ENCODE measurements around the gene FUOM.

FUOM gene

DNA sequence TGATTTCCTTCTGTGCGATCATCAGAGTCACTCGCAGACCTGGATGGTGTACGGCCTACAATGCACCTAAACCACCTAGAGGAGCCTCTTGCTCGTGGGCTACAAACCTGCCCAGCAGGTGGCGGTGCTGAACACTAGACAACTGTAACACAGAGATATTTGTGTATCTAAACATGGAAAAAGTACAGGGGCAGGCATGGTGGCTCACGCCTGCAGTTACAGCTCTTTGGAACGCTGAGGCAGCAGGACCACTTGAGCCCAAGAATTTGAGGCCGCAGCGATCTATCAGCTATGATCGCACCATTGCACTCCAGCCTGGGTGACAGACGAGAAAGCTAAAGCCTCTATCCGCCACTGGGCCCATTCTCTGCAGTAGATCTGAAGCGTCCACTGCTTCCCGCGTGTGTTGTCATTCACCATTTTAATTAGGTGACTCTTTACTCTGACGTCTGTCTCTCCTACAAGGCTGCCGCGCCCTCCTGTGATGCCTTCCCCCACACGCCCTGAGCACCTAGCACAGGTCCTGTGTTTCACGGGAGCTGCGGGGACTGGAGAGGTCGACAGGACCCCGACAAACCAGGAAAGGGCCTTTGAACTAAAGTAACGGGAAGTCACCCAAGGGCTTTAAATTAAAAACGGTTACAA is 49.9 kb downstream of the FUOM start:
- no peaks in the 10 kb centered on the region for H3K27me3 ChIP-seq (ENCODE audit: insufficient read depth, insufficient read length)
- H3K9me3 ChIP-seq (ENCODE audit: insufficient read depth, low read length) = no peaks in the 10 kb centered on the region
- H3K36me3 ChIP-seq (ENCODE audit: insufficient read depth, insufficient read length, low read length) = peaks cover 52% of the 10 kb centered on the region
- TF ChIP-seq YY1 (IDR thresholded peaks at IDR 0.05; ENCODE audit: insufficient read depth, insufficient read length) (no peak), ZNF274 (IDR thresholded peaks at IDR 0.05; ENCODE audit: low read depth, low read length) (no peak), SUZ12 (IDR thresholded peaks at IDR 0.05; ENCODE audit: extremely low read depth, insufficient read depth, insufficient read length) (no peak)
- no peak for DNase-seq (ENCODE audit: low read depth, low spot score)
- peak overlapping the region; percentile 79 for H3K4me3 ChIP-seq (ENCODE audit: insufficient read length, low read depth)
- H3K4me1 ChIP-seq (ENCODE audit: insufficient read depth, insufficient read length) = peaks cover 10% of the 10 kb centered on the region
- peak overlapping the region; percentile 73 for H3K9ac ChIP-seq (ENCODE audit: insufficient read length, low read depth)

- peaks cover 6% of the 10 kb centered on the region for H3K4me1 ChIP-seq (ENCODE audit: insufficient read depth, insufficient read length)
- TF ChIP-seq ZNF274 (IDR thresholded peaks at IDR 0.05; ENCODE audit: low read depth, low read length) = no peak
- no peak for TF ChIP-seq YY1 (IDR thresholded peaks at IDR 0.05; ENCODE audit: insufficient read depth, insufficient read length)
- TF ChIP-seq SUZ12 (IDR thresholded peaks at IDR 0.05; ENCODE audit: extremely low read depth, insufficient read depth, insufficient read length) = no peak
- H3K9ac ChIP-seq (ENCODE audit: insufficient read length, low read depth) = no peak overlapping the region
- peaks cover 52% of the 10 kb centered on the region for H3K36me3 ChIP-seq (ENCODE audit: insufficient read depth, insufficient read length, low read length)
- H3K4me3 ChIP-seq (ENCODE audit: insufficient read length, low read depth) = no peak overlapping the region
- no peaks in the 10 kb centered on the region for H3K27me3 ChIP-seq (ENCODE audit: insufficient read depth, insufficient read length)
- H3K9me3 ChIP-seq (ENCODE audit: insufficient read depth, low read length) = no peaks in the 10 kb centered on the region
- DNase-seq (ENCODE audit: low read depth, low spot score) = no peak
Observed at GRCh38 chr10:133306941-133307379, 50.9 kb downstream of the FUOM start.

GRCh38 chr10:133306097-133306476 is 51.7 kb downstream of the FUOM start:
- Histone ChIP-seq H3K27me3 (ENCODE audit: insufficient read depth, insufficient read length) (no peaks in the 10 kb centered on the region), H3K36me3 (ENCODE audit: insufficient read depth, insufficient read length, low read length) (peaks cover 45% of the 10 kb centered on the region), H3K4me3 (ENCODE audit: insufficient read length, low read depth) (no peak overlapping the region), H3K9me3 (ENCODE audit: insufficient read depth, low read length) (no peaks in the 10 kb centered on the region), H3K9ac (ENCODE audit: insufficient read length, low read depth) (no peak overlapping the region), H3K4me1 (ENCODE audit: insufficient read depth, insufficient read length) (peaks cover 6% of the 10 kb centered on the region)
- no peak for DNase-seq (ENCODE audit: low read depth, low spot score)
- TF ChIP-seq ZNF274 (IDR thresholded peaks at IDR 0.05; ENCODE audit: low read depth, low read length) (no peak), SUZ12 (IDR thresholded peaks at IDR 0.05; ENCODE audit: extremely low read depth, insufficient read depth, insufficient read length) (no peak), YY1 (IDR thresholded peaks at IDR 0.05; ENCODE audit: insufficient read depth, insufficient read length) (no peak)
